Measurements from ENCODE around the gene SOD3.

GRCh38 chr4:24748023-24748422, 47.4 kb upstream of the SOD3 start:
- TF ChIP-seq CTCF (IDR thresholded peaks at IDR 0.05) (no peak), POLR2A (IDR thresholded peaks at IDR 0.05) (no peak)

Data from esophagus squamous epithelium (tissue), 4 donors.